Measurements from ENCODE around the gene LRP2. TPM values are rescaled to one million over a fixed set of nuclear protein-coding genes. Genes with fewer than 3 reads are reported as not detected.

LRP2 gene
- total and polyA plus RNA-seq, 2 of the 4 experiments (the other 2 are of a cell fraction): not detected

DNA sequence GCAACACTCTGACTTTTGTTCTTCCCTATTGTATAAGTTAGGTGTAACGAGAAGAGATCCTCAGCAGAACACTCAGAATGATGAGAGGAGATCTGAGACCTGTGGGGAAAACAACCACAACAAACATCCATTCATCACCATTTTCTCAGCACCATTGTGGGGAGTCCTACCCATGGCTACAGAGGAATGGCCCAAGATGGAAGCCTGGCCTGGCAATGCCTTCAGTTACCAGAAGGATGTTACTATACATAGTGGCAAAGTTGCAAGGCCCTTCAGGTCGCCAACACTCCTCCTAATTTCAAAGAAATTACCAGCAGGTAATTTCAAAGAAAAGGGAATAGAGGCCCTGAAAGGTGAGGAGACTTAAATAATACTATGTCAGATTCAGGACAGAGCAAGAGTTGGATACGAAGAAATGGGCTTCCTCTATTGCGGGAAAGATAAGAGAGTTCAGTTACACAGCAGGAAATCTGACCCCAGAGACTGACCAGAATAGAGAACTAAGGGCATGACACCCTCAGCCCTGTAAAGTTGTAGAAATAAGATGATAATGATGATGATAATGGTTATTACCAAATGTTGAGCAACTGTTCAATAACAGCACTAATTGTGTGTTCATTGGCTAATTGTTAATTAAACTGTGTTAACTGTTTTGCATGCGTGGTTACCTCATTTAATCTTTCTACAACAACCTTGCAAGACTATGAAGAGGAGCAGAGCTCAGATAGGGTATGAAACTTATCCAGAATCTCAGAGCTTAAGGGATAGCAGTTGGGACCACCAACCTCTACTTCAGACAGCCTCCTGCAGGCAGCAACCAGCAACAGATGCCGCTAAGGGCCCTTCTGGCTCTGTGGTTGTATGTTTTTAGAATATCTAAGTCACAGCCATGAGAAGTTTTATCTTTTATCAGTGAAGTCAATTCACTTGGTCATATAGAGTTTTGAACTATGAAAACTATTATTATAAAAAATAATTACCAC lies 255.5 kb downstream of the LRP2 start:
- Histone ChIP-seq H2BK120ac (ENCODE audit: low read depth, low read length) (no peak overlapping the region), H3K27me3 (ENCODE audit: control insufficient read depth, insufficient read depth, low read length) (no peaks in the 10 kb centered on the region), H2BK5ac (ENCODE audit: low read depth, low read length, poor library complexity, severe bottlenecking) (no peak overlapping the region), H4K8ac (ENCODE audit: low read depth in 2 of 2, low read length in 2 of 2) (no peak overlapping the region), H3K14ac (replicated peaks; ENCODE audit: low read depth, low read length) (no peak overlapping the region), H4K5ac (ENCODE audit: low read depth, low read length) (no peak overlapping the region), H3K18ac (ENCODE audit: low read depth, low read length) (no peak overlapping the region), H2AK5ac (ENCODE audit: low read depth, low read length) (no peak overlapping the region), H4K20me1 (ENCODE audit: insufficient read depth, low read length) (no peaks in the 10 kb centered on the region), H3K56ac (ENCODE audit: extremely low read depth, insufficient read depth, low read length) (no peak overlapping the region), H3K9ac (ENCODE audit: low read depth, low read length) (no peak overlapping the region), H3K4me3 (ENCODE audit: insufficient read depth, low read depth, low read length) (no peak overlapping the region), H3K79me1 (ENCODE audit: low read depth in 1 of 2, low read length in 2 of 2) (no peaks in the 10 kb centered on the region), H3K36me3 (ENCODE audit: control insufficient read depth, insufficient read depth, low read length) (no peaks in the 10 kb centered on the region), H4K91ac (ENCODE audit: insufficient read depth, low read depth, low read length) (no peak overlapping the region), H3K4ac (ENCODE audit: low read depth, low read length) (no peak overlapping the region), H3K4me2 (ENCODE audit: low read depth, low read length) (no peak overlapping the region), H2BK15ac (ENCODE audit: low read depth, low read length) (no peak overlapping the region), H2AFZ (replicated peaks; ENCODE audit: low read length, poor library complexity) (no peak overlapping the region), H2AK9ac (replicated peaks; ENCODE audit: low read depth, low read length, poor library complexity) (no peak overlapping the region), H3K23ac (ENCODE audit: low read depth, low read length) (no peak overlapping the region), H3K4me1 (ENCODE audit: control insufficient read depth, insufficient read depth, low read length) (no peaks in the 10 kb centered on the region), H3K27ac (ENCODE audit: insufficient read depth, low read length) (no peak overlapping the region), H2BK20ac (ENCODE audit: low read depth, low read length) (no peak overlapping the region), H3K9me1 (ENCODE audit: insufficient read depth, low read length) (no peaks in the 10 kb centered on the region), H3K9me3 (ENCODE audit: control insufficient read depth, insufficient read depth, low read length) (no peaks in the 10 kb centered on the region)
- no peak for ATAC-seq (ENCODE audit: low read depth)
- in situ Hi-C loops (cut with MboI; ENCODE audit: low sequenced_read_pairs): no loop called here
- ChIA-PET POLR2A (ENCODE audit: unreplicated experiment) (no interaction called here), CTCF (no interaction called here)
- TF ChIP-seq, protein P1, sequence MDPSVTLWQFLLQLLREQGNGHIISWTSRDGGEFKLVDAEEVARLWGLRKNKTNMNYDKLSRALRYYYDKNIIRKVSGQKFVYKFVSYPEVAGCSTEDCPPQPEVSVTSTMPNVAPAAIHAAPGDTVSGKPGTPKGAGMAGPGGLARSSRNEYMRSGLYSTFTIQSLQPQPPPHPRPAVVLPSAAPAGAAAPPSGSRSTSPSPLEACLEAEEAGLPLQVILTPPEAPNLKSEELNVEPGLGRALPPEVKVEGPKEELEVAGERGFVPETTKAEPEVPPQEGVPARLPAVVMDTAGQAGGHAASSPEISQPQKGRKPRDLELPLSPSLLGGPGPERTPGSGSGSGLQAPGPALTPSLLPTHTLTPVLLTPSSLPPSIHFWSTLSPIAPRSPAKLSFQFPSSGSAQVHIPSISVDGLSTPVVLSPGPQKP (IDR thresholded peaks at IDR 0.05; ENCODE audit: borderline replicate concordance, low read depth, low read length): no peak
- TF ChIP-seq SMC3 (IDR thresholded peaks at IDR 0.05; ENCODE audit: low read depth, low read length) (no peak), RFX5 (IDR thresholded peaks at IDR 0.05; ENCODE audit: low read depth, low read length) (no peak), FOS (IDR thresholded peaks at IDR 0.05; ENCODE audit: low read depth, low read length) (no peak), RCOR1 (IDR thresholded peaks at IDR 0.05; ENCODE audit: insufficient replicate concordance, low read length) (no peak), RAD21 (IDR thresholded peaks at IDR 0.05; ENCODE audit: low read length) (no peak), MAFK (IDR thresholded peaks at IDR 0.05; ENCODE audit: low read depth, low read length) (no peak), POLR2A (IDR thresholded peaks at IDR 0.05; ENCODE audit: low read depth, low read length) (no peak), CEBPB (IDR thresholded peaks at IDR 0.05; ENCODE audit: low read depth, low read length) (no peak), NFE2L2 (IDR thresholded peaks at IDR 0.05; ENCODE audit: low read depth, low read length) (no peak)
- intact Hi-C loops (cut with micrococcal nuclease): no loop called here
- BruUV-seq (replicated peaks): no TSS peak
- no CpG with 5 or more reads among the region's 6 CpGs for WGBS, 2 experiments (ENCODE audit: extremely low coverage in 2 of 2, insufficient read length in 1 of 2)
- no peak for DNase-seq
- dilution Hi-C loops (cut with HindIII; ENCODE audit: low sequenced_read_pairs, unreplicated experiment): no loop called here
